OCI-LY7 (cell line): Measurements from ENCODE around the gene C2orf49. TPM values are rescaled to one million over a fixed set of nuclear protein-coding genes. Genes with fewer than 3 reads are reported as not detected.

Source experiments
- BruUV-seq: library from RNA; stranded (reverse); fragments of 400-500 nt; replicated peaks from 2 replicates; lab custom pipeline; 2021; lab: Mats Ljungman, UMichigan
- CTCF ChIA-PET: fragments of 300-600 bp; sonication (Branson Sonifier 250); formaldehyde crosslinking; loops from one replicate; lab custom pipeline; 2022; ENCODE audit warnings: antibody characterized with exemption; ENCODE audit not compliant: unreplicated experiment; lab: Charles Lee
- POLR2A ChIA-PET: fragments of 300-600 bp; sonication (Branson Sonifier 250); formaldehyde crosslinking; loops from one replicate; lab custom pipeline; 2022; ENCODE audit warnings: antibody characterized with exemption; lab: Charles Lee
- DNase-seq: peaks from one replicate; pipeline ENCODE4 v3.0.0-alpha.2; 2015; ENCODE audit warnings: low spot score
- H2AFZ ChIP-seq: fragments of 200-600 bp; sonication (generic), shearing (Covaris generic); 2 replicates; pipeline ENCODE4 v1.6.1; 2014; ENCODE audit warnings: mild to moderate bottlenecking, antibody characterized with exemption, low read length, moderate library complexity
- H3K27ac ChIP-seq: fragments of 200-600 bp; sonication (generic); 2 replicates; pipeline ENCODE4 v1.5.1; 2014; ENCODE audit warnings: mixed run types, low read depth, mild to moderate bottlenecking, moderate library complexity, low read length, inconsistent platforms; ENCODE audit not compliant: poor library complexity, severe bottlenecking
- H3K36me3 ChIP-seq: fragments of 200-600 bp; sonication (generic); 2 replicates; pipeline ENCODE4 v1.6.1; 2014; ENCODE audit warnings: mild to moderate bottlenecking, antibody characterized with exemption, low read length, moderate library complexity, mixed read lengths; ENCODE audit not compliant: insufficient read depth
- H3K4me1 ChIP-seq: fragments of 200-600 bp; sonication (generic); 2 replicates; pipeline ENCODE4 v1.5.1; 2014; ENCODE audit warnings: mild to moderate bottlenecking, low read length; ENCODE audit not compliant: insufficient read depth, poor library complexity, severe bottlenecking
- H3K4me2 ChIP-seq: fragments of 200-600 bp; sonication (generic); 2 replicates; pipeline ENCODE4 v1.6.1; 2014; ENCODE audit warnings: mild to moderate bottlenecking, low read length
- H3K4me3 ChIP-seq: fragments of 200-600 bp; sonication (generic); 2 replicates; pipeline ENCODE4 v1.5.1; 2014; ENCODE audit warnings: mild to moderate bottlenecking, low read depth, low read length; ENCODE audit not compliant: poor library complexity, severe bottlenecking
- H3K79me2 ChIP-seq: fragments of 200-600 bp; sonication (generic); 2 replicates; pipeline ENCODE4 v1.6.1; 2016; ENCODE audit warnings: low read depth, mild to moderate bottlenecking, low read length, moderate library complexity, mixed read lengths; ENCODE audit not compliant: insufficient read depth
- H3K9me2 ChIP-seq: fragments of 200-600 bp; sonication (generic); 2 replicates; pipeline ENCODE4 v1.6.1; 2016; ENCODE audit warnings: mild to moderate bottlenecking, low read length, mixed read lengths; ENCODE audit not compliant: insufficient read depth
- H3K9me3 ChIP-seq: fragments of 200-600 bp; sonication (generic); 2 replicates; pipeline ENCODE4 v1.6.1; 2014; ENCODE audit warnings: mild to moderate bottlenecking, mixed run types, low read length, mixed read lengths
- H4K20me1 ChIP-seq: fragments of 200-600 bp; sonication (generic); 2 replicates; pipeline ENCODE4 v1.6.1; 2014; ENCODE audit warnings: mild to moderate bottlenecking, antibody characterized with exemption, low read length, moderate library complexity, mixed read lengths; ENCODE audit not compliant: insufficient read depth
- CTCF ChIP-seq: fragments of 200-600 bp; sonication (generic); conservative IDR thresholded peaks from 2 replicates; pipeline ENCODE4 v1.5.1; 2014; ENCODE audit warnings: mild to moderate bottlenecking, antibody characterized with exemption, low read length, moderate library complexity, mixed read lengths
- EZH2phosphoT487 ChIP-seq: fragments of 200-600 bp; sonication (generic); IDR thresholded peaks from 2 replicates; pipeline ENCODE4 v1.6.1; 2018; ENCODE audit warnings: low read depth, borderline replicate concordance, mild to moderate bottlenecking, mixed run types, antibody characterized with exemption, low read length, moderate library complexity, mixed read lengths
- intact Hi-C: fragments of 100-400 bp; cut with micrococcal nuclease; formaldehyde crosslinking; loops from one replicate; pipeline ENCODE4 v1.10.0; 2022; ENCODE audit not compliant: unreplicated experiment
- total RNA-seq, 2 experiments: library from RNA; depleted of rRNA in 1 of 2; stranded (reverse); fragments of >200 nt in 1 of 2; shearing (Covaris generic) in 1 of 2; gene quantifications; 2 replicates each; pipeline ENCODE4 v1.2.3, GENCODE V29; 2014 to 2022

The C2orf49 gene
- total RNA-seq, 2 experiments from 2014 or later = 11.8 to 17.0 TPM

- no peak for TF ChIP-seq CTCF
- TF ChIP-seq EZH2phosphoT487 = no peak
- Histone ChIP-seq H4K20me1 (0 out of 2 replicates have a peak, but pooled peaks cover 6% of the 10 kb centered on the region), H3K9me3 (no peaks in the 10 kb centered on the region), H3K4me3 (no peak overlapping the region), H3K4me1 (peaks cover 30% of the 10 kb centered on the region), H3K27ac (no peak overlapping the region), H3K36me3 (peaks cover 10% of the 10 kb centered on the region), H3K9me2 (no peaks in the 10 kb centered on the region), H3K79me2 (peaks cover 32% of the 10 kb centered on the region), H3K4me2 (no peak overlapping the region), H2AFZ (no peak overlapping the region)
- ChIA-PET CTCF (no interaction called here), POLR2A (no interaction called here)
- intact Hi-C loops = loop anchor here (10.0 kb wide), 1 partner anchor 861 kb away; the partner anchor contains the start of gene UXS1
- no peak for DNase-seq
- BruUV-seq = no TSS peak
These were observed 3.1 kb upstream of the C2orf49 start for GRCh38 chr2:105334211-105334610.

GRCh38 chr2:105335469-105335868 is 1.9 kb upstream of the C2orf49 start:
- peaks cover 25% of the 10 kb centered on the region for H3K4me1 ChIP-seq
- peaks cover 23% of the 10 kb centered on the region for H3K36me3 ChIP-seq
- no peaks in the 10 kb centered on the region for H3K9me3 ChIP-seq
- H3K79me2 ChIP-seq = peaks cover 43% of the 10 kb centered on the region
- no peak overlapping the region for H2AFZ ChIP-seq
- DNase-seq = no peak
- no peak overlapping the region for H3K27ac ChIP-seq
- H3K4me2 ChIP-seq = no peak overlapping the region
- no peaks in the 10 kb centered on the region for H3K9me2 ChIP-seq
- H3K4me3 ChIP-seq = no peak overlapping the region
- TF ChIP-seq CTCF (no peak), EZH2phosphoT487 (no peak)
- ChIA-PET CTCF (no interaction called here), POLR2A (interaction anchor here (0.9 kb wide), 1 partner anchor 20 kb away, joined by 4 read pairs; no protein-coding TSS in a partner anchor)
- BruUV-seq = no TSS peak
- intact Hi-C loops = loop anchor here (10.0 kb wide), 1 partner anchor 859 kb away; the partner anchor contains the start of gene UXS1
- H4K20me1 ChIP-seq = 0 out of 2 replicates have a peak, but pooled peaks cover 6% of the 10 kb centered on the region

- Histone ChIP-seq H3K27ac (peak overlapping the region; percentile 74), H3K79me2 (peaks cover 43% of the 10 kb centered on the region), H3K9me2 (no peaks in the 10 kb centered on the region), H3K4me2 (peak overlapping the region; percentile 88), H2AFZ (peak overlapping the region; percentile 91), H4K20me1 (0 out of 2 replicates have a peak, but pooled peaks cover 6% of the 10 kb centered on the region), H3K4me1 (peaks cover 25% of the 10 kb centered on the region), H3K9me3 (no peaks in the 10 kb centered on the region), H3K4me3 (peak overlapping the region; percentile 99), H3K36me3 (peaks cover 35% of the 10 kb centered on the region)
- no peak for TF ChIP-seq CTCF
- CTCF ChIA-PET = no interaction called here
- no peak for DNase-seq
- POLR2A ChIA-PET = interaction anchor here (0.9 kb wide), 1 partner anchor 12 kb away, joined by 3 read pairs; no protein-coding TSS in a partner anchor
- intact Hi-C loops = loop anchor here (10.0 kb wide), 1 partner anchor 858 kb away; the partner anchor contains the start of gene UXS1
- BruUV-seq = TSS peak; percentile 92
These were observed 586 bp upstream of the C2orf49 start for GRCh38 chr2:105336786-105337121.
